Kidney glomerular epithelial cell (primary cell): ENCODE measurements around the gene UBE2Q1.
"Not testable (repeated sequence)": the region's sequence is repeated elsewhere in the genome, so short reads cannot be mapped to it uniquely, and the experiment has no call there.

ENCODE experiments used
- DNase-seq: peaks from one replicate; lab custom pipeline; 2025; lab: John Stamatoyannopoulos, UW

The UBE2Q1 gene

GRCh38 chr1:154550657-154551056, 7.8 kb downstream of the UBE2Q1 start:
- no peak for DNase-seq

- DNase-seq: no peak
These were observed 8.4 kb downstream of the UBE2Q1 start for GRCh38 chr1:154550070-154550469.

- DNase-seq: no peak
These were observed 9.2 kb downstream of the UBE2Q1 start for GRCh38 chr1:154549202-154549770.

GRCh38 chr1:154548028-154548427, 10.4 kb downstream of the UBE2Q1 start:
- DNase-seq: no peak

- no peak for DNase-seq
These were observed 11.2 kb downstream of the UBE2Q1 start for GRCh38 chr1:154547105-154547732.

- peak; percentile 59 for DNase-seq
These were observed 12.0 kb downstream of the UBE2Q1 start for GRCh38 chr1:154546264-154547063.

- no peak for DNase-seq
These were observed 17.2 kb downstream of the UBE2Q1 start for GRCh38 chr1:154541231-154541630.

- no peak for DNase-seq
These were observed 18.7 kb downstream of the UBE2Q1 start for GRCh38 chr1:154539486-154540483.

GRCh38 chr1:154536570-154536969, 21.9 kb downstream of the UBE2Q1 start:
- DNase-seq: no peak

- peak; percentile 27 for DNase-seq
These were observed 24.3 kb downstream of the UBE2Q1 start for GRCh38 chr1:154533952-154534844.

- DNase-seq: not testable (repeated sequence)
These were observed 26.5 kb downstream of the UBE2Q1 start for GRCh38 chr1:154531950-154532349.

- DNase-seq: no peak
These were observed 29.2 kb downstream of the UBE2Q1 start for GRCh38 chr1:154529308-154529707.

- no peak for DNase-seq
These were observed 31.3 kb downstream of the UBE2Q1 start for GRCh38 chr1:154527192-154527591.

GRCh38 chr1:154524881-154525280, 33.6 kb downstream of the UBE2Q1 start:
- no peak for DNase-seq

- no peak for DNase-seq
These were observed 36.8 kb downstream of the UBE2Q1 start for GRCh38 chr1:154521695-154522094.

- no peak for DNase-seq
These were observed 38.1 kb downstream of the UBE2Q1 start for GRCh38 chr1:154520333-154520732.

GRCh38 chr1:154519591-154519991, 38.9 kb downstream of the UBE2Q1 start:
- no peak for DNase-seq

- DNase-seq: no peak
These were observed 40.8 kb downstream of the UBE2Q1 start for GRCh38 chr1:154517661-154518060.

- no peak for DNase-seq
These were observed 44.4 kb downstream of the UBE2Q1 start for GRCh38 chr1:154514066-154514553.

GRCh38 chr1:154512760-154513159, 45.7 kb downstream of the UBE2Q1 start:
- no peak for DNase-seq

GRCh38 chr1:154503898-154504297, 54.6 kb downstream of the UBE2Q1 start:
- no peak for DNase-seq
